NK-92 (cell line): ENCODE measurements around the gene FAM89B.
"Not testable (repeated sequence)": the region's sequence is repeated elsewhere in the genome, so short reads cannot be mapped to it uniquely, and the experiment has no call there.

Experiments used
- DNase-seq: peaks from one replicate; lab custom pipeline; 2025; ENCODE audit not compliant: unreplicated experiment; lab: John Stamatoyannopoulos, UW

FAM89B gene

DNA sequence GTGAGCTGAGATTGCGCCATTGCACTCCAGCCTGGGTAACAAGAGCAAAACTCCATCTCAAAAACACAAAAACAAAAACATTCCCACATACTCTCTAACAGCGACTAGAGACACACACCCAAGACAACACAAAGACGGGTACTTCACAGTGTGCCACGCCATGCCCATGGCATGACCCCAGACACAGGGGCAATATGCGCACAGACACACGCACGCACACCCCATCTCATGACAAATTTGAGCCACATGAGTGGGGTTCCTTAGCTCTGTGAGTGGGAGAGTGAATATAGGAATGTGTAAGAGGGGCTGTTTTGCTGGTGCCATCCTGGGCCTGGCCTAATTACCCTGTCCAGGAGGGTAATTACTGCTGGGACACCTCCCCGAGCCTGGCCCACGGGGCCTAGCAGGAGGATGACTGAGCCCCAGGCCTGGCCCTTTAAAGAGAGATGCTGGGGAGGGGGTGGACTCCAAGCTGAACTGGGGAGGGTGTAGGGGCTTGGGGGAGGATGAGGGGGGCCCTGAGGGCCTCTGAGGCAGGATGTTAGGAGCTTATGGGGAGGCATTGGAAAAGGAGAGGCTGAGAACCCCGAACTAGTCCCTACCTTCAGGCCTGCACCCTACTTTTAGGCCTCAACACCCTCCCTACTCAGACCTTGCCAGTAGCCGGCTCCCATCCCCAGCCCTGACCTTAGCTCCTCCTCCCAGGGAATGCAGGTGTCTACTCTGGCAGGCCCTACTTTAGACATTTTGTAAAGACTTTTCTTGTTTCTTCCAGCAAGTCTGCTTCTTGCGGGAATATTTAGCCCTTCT is 15.7 kb upstream of the FAM89B start:
- DNase-seq: no peak

DNA sequence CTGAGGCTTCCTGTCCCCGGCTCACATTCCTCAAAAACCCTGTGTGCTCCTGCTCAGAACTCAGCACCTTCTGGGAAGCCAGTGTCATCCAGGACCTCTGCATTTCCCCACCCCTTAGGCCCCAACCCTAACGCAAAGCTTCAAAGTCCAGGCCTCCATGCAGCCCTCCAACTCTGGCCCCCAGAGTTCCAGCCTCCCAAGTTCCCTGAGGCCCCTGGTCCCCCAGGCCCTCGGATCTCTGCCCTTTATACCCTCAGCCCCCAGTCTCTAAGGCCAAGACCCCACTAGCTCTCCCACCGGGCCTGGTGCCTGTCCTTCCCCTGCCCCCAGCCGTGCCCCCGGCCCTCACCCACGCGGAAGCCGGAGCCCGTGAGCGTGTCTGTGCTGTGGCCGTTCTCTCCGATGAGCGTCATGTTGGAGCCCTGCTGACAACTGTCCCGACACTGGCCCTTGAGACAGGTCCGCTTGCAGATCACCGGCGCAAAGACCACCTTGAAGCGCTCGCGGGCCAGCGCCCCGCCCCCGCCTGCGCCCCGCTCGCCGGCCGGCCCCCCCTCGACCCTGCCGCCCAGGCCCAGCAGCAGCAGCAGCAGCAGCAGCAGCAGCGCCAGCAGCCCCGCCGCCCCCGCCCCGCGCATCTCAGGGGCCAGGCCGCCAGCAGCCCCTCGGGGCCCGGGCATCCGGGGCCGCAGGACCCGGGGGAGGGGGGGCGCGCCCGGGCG is 14.9 kb upstream of the FAM89B start:
- no peak for DNase-seq

DNA sequence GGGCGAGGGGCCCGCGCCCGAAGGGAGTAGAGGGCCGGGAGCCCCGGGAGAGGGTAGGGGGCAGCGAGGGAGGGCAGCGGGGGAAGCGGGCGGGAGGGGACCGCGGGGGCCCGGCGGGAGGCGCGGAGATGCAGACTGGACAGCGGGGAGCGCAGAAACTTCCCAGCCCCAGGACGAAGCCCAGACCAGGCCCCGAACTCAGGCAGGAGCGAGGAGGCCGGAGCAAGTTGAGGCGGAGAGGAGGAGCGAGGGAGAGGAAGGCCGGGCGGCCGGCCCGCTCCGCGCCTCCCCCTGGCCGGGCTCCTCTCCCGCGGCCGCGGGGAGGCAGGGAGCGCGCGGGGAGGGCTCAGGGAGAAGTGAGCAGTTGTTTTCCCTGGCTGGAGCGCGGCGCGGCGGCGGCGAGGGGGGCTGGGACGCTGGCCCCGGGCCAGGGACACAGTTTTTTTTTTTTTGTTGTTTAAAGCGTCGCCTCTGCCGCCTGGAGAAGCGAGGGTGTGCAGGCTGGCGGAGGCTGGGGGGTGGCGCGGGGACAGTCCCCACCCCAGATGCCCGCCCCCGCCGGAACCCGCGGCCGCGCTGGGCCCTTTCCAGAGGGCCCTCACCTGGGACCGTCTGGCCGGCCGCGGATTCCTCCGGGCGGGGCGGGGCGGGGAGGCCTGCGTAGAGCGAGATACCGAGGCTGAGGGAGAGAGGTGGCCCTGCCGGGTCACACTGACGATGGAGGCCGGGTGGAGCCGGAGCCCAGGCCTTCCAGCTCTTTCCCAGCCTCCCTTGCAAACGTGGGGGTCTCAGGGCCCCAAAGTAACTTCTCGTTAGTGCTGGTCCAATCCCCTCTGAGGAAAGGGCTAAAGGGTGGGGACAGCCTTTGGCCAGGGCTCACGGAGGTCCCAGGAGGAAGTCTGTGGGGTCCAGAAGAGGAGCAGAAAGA is 14.1 kb upstream of the FAM89B start, which contains the start of gene LTBP3:
LTBP3 (minus strand) TSS at position 358 of the 928 bp plus-strand sequence. CDS start 400 bp downstream, outside the sequence.
- DNase-seq: no peak

DNA sequence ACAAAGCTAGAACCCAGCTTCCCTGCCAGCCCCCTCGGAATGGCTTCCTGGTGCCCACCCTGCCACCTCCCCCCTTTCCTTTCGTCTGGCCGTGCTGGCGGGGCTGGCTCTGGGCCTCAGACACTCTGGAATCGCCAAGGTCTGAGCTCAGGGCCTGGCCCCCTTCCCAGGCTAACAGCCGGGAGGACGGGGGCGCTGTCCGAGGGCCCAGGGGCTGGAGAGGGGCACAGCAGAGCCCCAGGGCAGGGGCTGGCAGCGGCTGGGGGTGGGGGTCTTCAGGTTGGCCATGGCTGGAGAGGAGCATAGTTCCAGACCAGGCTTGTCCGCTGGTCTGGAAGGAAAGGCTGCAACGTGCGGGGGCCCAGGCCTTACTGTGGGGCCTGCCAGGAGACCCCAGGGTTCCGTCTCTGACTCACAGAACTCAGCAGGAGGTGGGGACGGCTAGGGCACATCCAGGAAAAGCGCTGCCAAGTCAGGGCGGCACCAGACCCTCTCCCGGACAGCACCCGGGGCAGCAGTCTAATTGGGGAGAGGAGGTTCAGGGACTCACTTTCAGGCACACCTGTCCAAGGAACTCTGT is 13.3 kb upstream of the FAM89B start:
- DNase-seq: no peak

DNA sequence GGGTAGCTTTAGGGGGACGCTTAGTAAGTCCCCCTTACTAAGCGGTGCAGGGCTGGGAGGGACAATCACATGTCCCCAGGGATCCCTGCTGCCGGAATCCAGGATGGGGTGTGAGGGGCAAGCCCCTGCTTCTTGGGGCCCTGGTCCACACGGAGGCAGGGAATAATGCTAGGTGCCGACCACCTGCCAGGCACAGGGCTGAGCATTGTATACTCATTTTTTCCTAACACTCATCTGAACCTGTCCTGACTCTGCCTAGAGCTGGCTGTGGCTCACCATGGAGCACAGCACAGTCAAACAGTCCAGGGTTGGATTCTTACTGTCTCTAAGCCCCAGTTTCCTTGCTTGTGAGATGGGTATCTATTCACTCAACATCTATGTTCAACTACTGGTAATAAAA is 12.8 kb upstream of the FAM89B start:
- DNase-seq: no peak

DNA sequence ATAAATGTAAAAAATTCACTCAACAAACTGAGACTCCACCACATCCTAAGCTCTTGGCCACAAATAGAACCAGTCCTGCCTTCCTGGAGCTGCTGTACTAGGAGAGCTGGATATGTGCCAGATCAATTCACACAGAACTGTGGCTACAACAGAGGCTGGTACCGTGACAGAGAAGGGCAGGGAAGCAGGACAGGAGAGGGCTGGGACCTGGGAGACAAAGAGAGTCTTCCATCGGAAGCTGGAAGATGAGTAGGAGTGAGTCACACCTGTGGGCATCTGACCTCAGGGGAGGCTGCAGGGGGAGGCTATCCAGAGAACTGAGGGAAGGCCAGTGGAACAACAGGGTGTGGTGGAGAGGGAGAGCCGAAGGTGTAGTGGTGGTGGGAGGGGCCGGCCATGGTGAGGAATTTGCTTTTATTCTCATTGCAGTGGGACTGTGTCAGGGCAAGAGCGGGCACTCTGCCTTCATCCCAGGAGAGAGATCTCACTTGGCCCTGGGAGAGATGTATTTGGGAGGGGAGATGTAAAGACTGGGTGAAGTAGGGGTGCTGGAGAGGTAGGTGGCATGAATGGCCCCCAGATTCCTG is 12.3 kb upstream of the FAM89B start:
- DNase-seq: no peak

DNA sequence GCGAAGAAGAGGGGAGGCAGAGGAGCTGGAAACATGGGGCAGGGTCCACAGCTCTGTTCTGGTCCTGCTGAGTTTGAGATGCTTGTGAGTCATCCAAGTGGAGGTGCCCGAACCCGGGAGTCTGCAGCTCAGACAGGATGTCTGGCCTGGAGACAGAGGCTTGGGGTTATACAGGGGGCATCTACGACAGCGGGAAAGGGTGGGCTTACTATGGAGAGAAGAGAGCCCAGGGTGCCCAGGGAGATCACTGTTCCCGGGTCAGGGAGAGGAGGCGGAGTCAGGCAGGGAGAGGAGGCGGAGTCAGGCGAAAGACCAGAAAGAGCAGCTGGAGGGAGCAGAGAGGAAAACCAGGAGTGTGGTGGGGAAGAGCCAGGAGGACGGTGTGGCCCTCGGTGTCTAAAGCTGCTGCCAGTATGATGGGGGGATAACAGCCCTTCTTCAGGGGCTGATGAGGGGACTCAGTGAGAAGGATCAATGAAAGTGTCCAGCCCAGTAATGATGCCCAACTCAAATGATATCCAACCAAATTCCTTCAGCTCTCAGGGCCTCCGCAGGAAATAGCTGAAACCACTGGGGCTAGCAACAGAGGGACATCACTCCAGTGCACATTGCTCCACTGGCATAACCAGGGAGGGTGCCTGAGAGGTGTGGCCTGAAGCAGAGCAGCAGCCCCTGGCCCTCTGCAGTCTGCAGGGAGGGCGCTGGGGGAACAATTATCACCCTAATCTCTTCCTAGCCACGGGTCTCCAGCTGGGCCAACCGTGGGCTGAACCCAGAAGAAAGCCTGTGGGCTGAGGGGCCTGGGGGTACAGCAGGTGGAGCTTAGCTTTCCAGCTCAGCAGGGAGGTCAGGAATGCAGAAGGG is 11.6 kb upstream of the FAM89B start:
- no peak for DNase-seq

DNA sequence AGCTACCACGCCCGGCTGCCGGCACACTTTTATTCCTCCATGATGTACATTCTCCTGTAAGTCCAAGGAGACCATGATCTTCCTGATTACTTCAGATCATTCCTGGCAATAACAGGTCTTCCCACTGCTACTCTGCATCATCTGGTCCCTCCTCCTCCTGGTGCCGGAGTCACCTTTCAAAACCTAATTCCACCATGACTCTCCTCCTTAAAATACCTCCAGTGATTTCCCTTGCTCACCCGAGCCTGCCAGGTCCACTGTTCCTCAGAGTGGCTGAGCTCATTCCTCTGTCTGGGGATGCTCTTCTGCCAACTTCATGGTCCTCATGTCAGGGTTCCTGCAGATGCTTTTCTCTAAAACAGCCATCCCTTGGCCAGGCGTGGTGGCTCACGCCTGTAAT is 10.3 kb upstream of the FAM89B start:
- DNase-seq: no peak

DNA sequence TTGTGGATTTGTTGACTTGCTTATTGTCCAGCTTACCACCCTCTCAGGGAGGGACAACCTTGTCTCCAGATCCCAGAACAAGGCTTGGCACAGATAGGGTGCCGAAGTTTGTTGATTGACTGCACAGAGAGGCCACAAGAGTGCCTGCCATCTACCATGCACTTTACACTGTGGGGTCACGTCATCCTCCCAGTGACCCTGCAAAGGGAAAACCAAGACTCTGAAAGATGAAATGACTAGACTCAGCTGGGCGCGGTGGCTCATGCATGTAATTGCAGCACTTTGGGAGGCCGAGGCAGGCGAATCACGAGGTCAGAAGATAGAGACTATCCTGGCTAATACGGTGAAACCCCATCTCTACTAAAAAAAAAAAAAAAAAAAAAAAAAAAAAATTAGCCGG is 9.6 kb upstream of the FAM89B start:
- DNase-seq: no peak

DNA sequence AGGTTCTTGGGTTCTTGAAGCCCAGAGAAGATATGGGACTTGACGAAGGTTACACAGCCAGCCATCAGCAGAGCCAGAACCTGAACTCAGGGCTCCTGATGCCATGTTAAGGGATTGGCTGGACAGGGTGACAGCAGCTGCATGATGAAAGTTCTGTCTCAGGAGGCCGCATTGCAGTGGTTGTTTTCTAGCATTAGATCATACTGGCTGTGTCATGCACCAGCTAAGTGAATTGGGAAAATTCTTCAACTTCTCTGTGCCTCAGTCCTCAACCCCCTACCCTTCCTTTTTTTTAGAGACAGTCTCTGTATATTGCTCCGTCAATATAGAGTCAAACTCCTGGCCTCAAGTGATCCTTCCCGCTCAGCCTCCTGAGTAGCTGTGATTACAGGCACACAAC is 8.7 kb upstream of the FAM89B start:
- DNase-seq: no peak

DNA sequence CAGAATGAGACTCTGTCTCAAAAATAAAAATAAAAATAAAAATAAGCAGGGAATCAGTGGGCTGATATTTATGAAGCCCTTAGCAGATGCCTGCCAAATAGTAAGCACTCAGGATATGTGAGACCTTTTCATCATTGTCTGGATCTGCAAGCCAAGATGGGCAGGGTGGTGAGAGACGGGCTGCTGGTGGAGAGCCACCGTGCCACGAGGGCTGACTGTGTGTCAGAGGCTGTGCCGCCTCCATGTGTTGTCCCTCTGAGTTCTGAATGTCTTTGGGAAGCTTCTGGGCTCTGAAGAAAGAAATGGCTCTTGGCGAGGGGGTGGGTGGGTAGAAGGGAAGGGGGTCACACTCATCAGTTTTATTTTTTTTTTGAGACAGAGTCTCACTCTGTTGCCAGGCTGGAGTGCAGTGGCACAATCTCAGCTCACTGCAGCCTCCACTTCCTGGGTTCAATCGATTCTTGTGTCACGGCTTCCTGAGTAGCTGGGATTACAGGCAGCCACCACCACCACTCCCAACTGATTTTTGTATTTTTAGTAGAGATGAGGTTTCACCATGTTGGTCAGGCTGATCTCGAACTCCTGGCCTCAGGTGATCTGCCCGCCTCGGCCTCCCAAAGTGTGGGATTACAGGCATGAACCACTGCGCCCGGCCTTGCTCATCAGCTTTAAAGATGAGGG is 7.3 kb upstream of the FAM89B start:
- DNase-seq: not testable (repeated sequence)

DNA sequence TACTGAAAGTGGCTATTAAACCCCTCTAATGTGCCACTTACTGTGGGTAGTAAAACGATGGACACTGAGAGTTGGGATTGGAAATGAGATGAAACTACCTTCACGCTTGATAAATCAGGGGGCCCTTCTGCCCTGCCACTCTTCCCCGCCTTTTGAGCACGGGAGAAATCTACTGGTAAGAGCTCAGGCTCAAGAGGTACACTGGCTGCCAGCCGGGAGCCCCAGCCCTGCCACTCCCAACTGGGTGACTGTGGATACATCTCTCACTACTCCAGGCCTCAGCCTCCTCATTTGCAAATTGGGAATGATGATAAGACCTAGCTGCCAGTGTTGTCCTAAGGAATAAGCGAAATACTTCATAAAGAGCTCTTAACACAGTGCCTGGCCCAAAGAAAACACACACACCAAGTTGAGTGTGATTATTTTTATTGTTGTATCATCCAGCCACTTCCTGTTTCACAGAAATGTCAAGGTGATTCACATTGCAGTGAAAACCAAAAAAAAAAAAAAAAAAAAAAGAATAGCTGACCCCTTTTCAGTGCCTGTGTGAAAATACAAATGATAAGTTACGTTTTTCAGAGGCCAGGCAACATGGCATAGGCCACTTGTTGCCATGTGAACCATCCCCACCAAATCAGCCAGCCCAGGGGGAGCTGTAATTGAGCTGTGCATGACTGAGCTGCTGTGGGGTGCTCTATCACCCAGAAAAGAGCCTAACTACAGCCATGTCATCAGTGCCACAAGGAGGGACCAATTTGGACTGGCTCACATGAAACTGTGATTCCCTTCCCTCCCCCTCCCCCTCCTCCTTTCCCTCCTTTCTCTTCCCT is 6.5 kb upstream of the FAM89B start:
- DNase-seq: no peak

DNA sequence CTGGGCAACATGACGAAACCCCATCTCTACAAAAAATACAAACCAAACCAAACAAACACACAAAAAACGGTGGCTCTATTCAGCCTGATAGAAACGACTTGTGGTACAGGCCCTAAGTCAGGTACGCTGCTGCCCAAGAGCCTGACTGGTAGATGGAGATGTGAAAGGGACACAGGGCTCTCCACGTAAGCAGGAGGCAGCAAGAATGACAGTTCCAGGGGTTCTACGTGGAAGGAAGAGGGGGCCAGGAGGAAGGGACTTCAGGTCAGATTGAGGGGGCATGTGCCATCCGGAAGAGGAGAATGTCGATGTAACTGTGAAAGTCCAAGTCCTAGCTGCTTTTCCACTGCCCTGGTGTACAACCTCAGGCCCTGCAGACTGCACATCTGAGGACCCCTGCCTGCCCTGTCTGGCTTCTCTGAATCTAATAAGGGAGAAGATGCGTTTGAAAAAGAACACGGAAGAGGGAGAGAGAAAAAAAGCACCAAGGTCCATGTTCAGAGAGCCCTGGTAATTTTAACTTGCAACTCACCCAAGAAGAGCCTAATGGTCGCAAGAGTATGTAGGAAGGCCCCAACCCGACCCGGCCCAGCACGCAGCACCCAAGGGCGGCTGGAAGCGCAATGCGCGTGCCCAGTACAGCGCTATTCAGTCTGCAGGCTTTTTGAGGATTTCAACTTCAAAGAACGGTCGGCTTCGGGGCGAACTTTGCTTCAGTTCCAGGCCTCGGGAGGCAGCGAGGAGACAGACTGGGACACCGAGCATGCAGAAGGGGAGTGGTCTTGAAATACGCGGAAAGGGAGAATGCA is 3.0 kb upstream of the FAM89B start:
- DNase-seq: no peak

DNA sequence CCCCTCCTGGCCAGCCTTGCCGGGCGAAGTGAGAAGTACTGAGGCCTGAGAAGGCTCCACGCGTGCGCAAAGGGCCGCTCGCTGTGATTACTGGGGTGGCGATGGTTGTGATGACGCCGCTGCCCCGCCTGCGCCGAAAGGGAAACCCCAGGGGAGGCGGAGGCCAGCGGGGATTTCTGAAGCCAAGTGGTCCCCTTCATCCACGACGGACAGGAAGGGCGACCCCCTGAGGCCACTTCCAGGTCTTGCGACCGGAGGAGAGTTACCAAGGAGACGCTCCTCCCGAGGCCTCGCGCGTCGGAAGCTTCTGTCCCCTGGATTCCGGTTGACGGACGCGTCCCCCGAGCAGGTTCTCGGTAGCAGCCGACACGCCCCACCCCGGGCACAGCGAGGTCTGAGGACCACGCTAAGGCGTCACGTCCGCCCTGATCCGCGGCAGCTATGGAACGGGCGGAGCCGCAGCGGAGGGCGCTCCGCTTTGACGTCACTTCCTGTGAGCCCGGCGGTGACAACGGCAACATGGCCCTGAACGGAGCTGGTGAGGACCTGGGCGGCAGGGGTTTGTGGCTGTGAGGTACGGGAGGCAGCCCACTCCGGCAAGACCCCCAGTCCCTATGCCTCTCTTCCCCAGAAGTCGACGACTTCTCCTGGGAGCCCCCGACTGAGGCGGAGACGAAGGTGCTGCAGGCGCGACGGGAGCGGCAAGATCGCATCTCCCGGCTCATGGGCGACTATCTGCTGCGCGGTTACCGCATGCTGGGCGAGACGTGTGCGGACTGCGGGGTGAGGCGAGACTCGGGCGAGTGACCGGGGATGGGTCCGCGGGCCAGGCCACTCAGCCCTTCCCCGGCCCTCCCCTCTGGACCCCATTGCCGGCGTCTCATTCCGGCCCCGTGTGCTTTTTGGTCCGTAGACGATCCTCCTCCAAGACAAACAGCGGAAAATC is 2.1 kb upstream of the FAM89B start, which contains the start of gene ZNRD2:
ZNRD2 (plus strand) TSS at position 505 of the 946 bp plus-strand sequence; CDS start at position 520, 15 bp downstream.
- DNase-seq: peak; percentile 97

DNA sequence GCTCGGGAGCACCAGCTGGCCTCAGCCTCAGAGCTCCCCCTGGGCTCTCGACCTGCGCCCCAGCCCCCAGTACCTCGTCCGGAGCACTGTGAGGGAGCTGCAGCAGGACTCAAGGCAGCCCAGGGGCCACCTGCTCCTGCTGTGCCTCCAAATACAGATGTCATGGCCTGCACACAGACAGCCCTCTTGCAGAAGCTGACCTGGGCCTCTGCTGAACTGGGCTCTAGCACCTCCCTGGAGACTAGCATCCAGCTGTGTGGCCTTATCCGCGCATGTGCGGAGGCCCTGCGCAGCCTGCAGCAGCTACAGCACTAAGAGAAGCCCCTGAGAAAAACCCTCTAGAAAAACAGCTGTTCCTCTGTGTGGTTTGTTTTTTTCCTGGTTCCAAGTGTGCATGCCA is 918 bp upstream of the FAM89B start:
- DNase-seq: no peak

DNA sequence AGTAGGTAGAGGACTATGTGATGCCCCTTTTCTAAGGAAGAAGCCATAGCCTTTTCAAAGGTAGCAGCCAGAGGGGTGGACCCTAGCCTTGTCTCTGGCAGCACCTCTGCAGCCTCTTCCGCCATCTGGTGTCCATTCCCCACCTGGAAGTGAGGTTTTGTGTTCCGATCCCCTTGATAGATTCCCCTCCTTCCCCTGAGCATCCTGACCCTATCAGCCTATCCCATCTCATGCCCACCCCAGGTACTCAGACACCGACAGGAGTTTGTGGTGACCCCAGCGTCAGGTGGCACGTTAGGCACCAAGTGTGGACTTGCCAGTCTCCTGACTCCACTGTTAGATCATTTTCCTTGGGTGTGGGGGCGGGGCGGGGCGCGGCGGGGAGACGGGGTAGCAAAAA is 398 bp upstream of the FAM89B start:
- DNase-seq: no peak
